OCI-LY7 (cell line): ENCODE measurements around the gene KNCN.

Experiments
- EZH2phosphoT487 ChIP-seq: fragments of 200-600 bp; sonication (generic); IDR thresholded peaks from 2 replicates; pipeline ENCODE4 v1.6.1; 2018; ENCODE audit warnings: low read depth, borderline replicate concordance, mild to moderate bottlenecking, mixed run types, antibody characterized with exemption, low read length, moderate library complexity, mixed read lengths
- TF ChIP-seq, protein P1 (sequence below): fragments of 200-600 bp; sonication (generic); conservative IDR thresholded peaks from 2 replicates; pipeline ENCODE4 v1.5.1; 2014; ENCODE audit warnings: mild to moderate bottlenecking, antibody characterized with exemption, low read length, moderate library complexity, mixed read lengths

DNA sequence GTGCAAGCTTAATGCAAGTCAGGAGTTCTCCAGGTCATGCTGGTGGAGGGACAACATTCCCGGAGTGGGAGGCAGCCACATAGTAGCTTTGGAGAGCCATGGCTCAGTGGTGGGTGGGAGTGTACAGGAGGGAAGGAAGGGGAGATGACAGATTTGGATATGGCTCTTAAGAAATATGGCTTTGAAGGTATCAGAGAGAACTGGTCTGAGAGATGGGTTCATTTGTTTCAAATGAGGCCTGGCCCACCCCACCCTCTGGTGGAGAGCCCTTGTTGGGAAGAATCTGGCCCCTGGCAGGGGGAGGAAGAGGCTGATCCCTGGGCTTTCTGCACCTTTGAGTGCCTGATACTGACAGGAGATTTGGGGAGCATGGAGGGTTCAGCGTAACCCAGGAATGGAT, 55.7 kb downstream of the KNCN start:
- TF ChIP-seq EZH2phosphoT487 = no peak
- TF ChIP-seq, protein P1, sequence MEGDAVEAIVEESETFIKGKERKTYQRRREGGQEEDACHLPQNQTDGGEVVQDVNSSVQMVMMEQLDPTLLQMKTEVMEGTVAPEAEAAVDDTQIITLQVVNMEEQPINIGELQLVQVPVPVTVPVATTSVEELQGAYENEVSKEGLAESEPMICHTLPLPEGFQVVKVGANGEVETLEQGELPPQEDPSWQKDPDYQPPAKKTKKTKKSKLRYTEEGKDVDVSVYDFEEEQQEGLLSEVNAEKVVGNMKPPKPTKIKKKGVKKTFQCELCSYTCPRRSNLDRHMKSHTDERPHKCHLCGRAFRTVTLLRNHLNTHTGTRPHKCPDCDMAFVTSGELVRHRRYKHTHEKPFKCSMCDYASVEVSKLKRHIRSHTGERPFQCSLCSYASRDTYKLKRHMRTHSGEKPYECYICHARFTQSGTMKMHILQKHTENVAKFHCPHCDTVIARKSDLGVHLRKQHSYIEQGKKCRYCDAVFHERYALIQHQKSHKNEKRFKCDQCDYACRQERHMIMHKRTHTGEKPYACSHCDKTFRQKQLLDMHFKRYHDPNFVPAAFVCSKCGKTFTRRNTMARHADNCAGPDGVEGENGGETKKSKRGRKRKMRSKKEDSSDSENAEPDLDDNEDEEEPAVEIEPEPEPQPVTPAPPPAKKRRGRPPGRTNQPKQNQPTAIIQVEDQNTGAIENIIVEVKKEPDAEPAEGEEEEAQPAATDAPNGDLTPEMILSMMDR = no peak
